Retinal pigment epithelial cell (primary cell): ENCODE results near the gene TLCD3B.

Source experiments
- DNase-seq: peaks from one replicate; pipeline ENCODE4 v3.0.0-alpha.2; 2010; ENCODE audit warnings: low read depth
- H3K4me3 ChIP-seq: 2 replicates; pipeline ENCODE4 v1.5.1; 2011; ENCODE audit warnings: mild to moderate bottlenecking, low read length, control low read depth, moderate library complexity
- CTCF ChIP-seq: conservative IDR thresholded peaks from 2 replicates; pipeline ENCODE4 v1.5.1; 2011; ENCODE audit warnings: low read depth, low read length, control low read depth, inconsistent platforms

TLCD3B gene

GRCh38 chr16:30070490-30070889, 39.4 kb upstream of the TLCD3B start:
- no peak for DNase-seq
- H3K4me3 ChIP-seq: peak overlapping the region; percentile 21
- no peak for TF ChIP-seq CTCF

- H3K4me3 ChIP-seq: peak overlapping the region; percentile 21
- TF ChIP-seq CTCF: no peak
- no peak for DNase-seq
Observed at GRCh38 chr16:30069611-30070462, 38.8 kb upstream of the TLCD3B start.

GRCh38 chr16:30068750-30069610, 37.9 kb upstream of the TLCD3B start:
- peak overlapping the region; percentile 27 for H3K4me3 ChIP-seq
- peak; percentile 66 for TF ChIP-seq CTCF
- no peak for DNase-seq

- peak overlapping the region; percentile 27 for H3K4me3 ChIP-seq
- DNase-seq: no peak
- no peak for TF ChIP-seq CTCF
Observed at GRCh38 chr16:30068333-30068732, 37.3 kb upstream of the TLCD3B start.

GRCh38 chr16:30067584-30067916, 36.5 kb upstream of the TLCD3B start:
- no peak for DNase-seq
- TF ChIP-seq CTCF: no peak
- H3K4me3 ChIP-seq: peak overlapping the region; percentile 79

GRCh38 chr16:30066761-30067583, 35.9 kb upstream of the TLCD3B start:
- TF ChIP-seq CTCF: no peak
- peak overlapping the region; percentile 79 for H3K4me3 ChIP-seq

More at GRCh38 chr16:30066761-30067583, 35.9 kb upstream of the TLCD3B start:
- no peak for DNase-seq
